ENCODE data around the gene POGZ.
A peak's percentile ranks its signal among the peaks of the same experiment; 100 is the strongest.

Gene POGZ, protein sequence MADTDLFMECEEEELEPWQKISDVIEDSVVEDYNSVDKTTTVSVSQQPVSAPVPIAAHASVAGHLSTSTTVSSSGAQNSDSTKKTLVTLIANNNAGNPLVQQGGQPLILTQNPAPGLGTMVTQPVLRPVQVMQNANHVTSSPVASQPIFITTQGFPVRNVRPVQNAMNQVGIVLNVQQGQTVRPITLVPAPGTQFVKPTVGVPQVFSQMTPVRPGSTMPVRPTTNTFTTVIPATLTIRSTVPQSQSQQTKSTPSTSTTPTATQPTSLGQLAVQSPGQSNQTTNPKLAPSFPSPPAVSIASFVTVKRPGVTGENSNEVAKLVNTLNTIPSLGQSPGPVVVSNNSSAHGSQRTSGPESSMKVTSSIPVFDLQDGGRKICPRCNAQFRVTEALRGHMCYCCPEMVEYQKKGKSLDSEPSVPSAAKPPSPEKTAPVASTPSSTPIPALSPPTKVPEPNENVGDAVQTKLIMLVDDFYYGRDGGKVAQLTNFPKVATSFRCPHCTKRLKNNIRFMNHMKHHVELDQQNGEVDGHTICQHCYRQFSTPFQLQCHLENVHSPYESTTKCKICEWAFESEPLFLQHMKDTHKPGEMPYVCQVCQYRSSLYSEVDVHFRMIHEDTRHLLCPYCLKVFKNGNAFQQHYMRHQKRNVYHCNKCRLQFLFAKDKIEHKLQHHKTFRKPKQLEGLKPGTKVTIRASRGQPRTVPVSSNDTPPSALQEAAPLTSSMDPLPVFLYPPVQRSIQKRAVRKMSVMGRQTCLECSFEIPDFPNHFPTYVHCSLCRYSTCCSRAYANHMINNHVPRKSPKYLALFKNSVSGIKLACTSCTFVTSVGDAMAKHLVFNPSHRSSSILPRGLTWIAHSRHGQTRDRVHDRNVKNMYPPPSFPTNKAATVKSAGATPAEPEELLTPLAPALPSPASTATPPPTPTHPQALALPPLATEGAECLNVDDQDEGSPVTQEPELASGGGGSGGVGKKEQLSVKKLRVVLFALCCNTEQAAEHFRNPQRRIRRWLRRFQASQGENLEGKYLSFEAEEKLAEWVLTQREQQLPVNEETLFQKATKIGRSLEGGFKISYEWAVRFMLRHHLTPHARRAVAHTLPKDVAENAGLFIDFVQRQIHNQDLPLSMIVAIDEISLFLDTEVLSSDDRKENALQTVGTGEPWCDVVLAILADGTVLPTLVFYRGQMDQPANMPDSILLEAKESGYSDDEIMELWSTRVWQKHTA (N-terminal part only)
- 46.1 to 56.0 reads per million in 2 donors for total RNA-seq

DNA sequence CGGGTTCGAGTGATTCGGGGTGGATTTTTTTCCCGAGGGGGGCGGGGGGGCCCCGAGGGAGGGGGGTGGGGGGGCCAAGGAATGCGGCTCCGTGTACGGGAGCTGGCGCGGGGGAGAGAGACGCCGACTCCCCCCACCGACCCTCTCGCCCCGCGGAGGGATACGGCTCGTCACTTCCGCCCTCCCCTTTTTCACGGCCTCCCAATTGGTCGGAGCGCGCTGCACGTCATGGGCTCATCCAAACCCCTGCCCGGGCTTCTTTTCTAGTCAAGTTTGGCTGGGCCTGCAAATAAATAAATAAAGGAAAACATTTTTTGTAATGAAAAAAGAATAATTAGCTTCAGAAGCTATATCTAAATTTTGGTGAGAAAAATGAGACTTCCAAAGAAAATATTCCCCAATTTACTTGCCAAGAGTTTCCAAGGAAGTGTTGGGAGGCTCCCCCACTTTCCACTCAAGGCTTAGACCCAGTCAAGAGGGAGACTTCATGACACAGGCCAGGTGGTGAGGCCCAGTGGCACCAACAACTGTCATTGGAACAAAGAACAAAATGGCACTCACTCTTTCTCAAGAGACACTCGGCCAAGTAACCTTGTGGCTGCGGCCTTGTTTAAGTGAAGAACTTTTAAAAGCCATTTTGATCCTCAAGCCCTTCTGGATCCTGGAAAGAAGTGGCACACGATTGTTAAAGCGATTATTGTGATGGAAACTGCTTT, at the start of gene POGZ:
TSS of gene POGZ (minus strand) at position 164 of the 716 bp plus-strand sequence. CDS start 17,290 bp downstream, outside the sequence.
- peak; percentile 74 for DNase-seq

DNA sequence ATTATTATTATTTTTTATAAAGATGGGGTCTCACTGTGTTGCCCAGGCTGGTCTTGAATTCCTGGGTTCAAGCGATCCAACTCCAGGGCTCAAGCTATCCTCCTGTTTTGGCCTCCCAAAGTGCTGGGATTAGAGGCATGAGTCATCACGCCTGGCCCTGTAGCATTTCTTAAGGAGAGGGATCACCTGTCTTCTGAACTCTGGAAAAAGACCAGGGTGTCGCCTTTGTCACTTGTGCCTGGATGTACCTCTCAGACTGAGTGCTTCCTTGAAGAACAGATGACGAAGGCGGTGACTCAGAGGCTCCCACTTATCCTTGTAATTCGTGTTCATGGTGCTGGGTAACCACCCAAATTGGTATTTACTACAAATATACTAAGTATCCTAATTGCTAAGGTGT, 49.5 kb upstream of the POGZ start:
- DNase-seq: no peak

- DNase-seq: no peak
Measured at GRCh38 chr1:151504759-151505158, 45.5 kb upstream of the POGZ start.

- no peak for DNase-seq
Measured at GRCh38 chr1:151504252-151504651, 45.0 kb upstream of the POGZ start.

- DNase-seq: no peak
Measured at GRCh38 chr1:151502859-151503780, 43.8 kb upstream of the POGZ start.

- no peak for DNase-seq
Measured at GRCh38 chr1:151502035-151502700, 42.9 kb upstream of the POGZ start.

- no peak for DNase-seq
Measured at GRCh38 chr1:151501474-151501873, 42.2 kb upstream of the POGZ start.

DNA sequence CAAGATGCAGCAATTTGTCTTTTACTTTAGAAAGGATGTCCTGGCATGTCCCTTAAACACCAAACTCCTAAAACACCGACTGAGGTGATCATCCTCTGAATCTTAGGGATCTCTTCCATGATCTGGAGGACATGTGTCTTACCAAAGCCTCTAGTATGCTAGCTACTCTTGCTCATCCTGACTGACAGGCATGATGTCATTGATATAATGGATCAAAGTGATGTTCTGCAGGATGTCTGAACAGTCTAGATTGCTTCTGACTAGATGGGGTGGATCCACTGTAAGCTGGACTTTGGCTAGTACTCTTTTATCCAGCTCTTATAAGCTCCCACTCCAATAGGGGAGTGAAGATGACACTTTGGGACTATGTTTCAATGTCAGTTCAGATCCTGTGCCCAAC, 40.6 kb upstream of the POGZ start:
- DNase-seq: no peak

DNA sequence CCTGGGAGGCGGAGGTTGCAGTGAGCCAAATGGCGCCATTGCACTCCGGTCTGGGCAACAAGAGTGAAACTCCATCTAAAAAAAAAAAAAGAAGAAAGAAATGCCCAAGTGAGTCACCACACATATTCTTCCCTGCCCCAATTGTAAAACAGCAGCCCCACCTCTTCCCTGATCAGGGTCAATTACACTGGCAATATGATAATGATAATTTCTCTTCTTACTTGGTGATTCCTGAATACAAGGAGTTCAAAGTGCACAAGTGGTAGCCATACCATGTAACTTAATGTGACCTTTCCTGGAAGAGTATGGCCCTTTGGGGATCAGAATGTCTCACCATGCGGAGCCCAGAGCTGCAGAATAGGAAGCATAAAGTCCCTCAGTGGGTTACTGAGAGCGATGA, 40.1 kb upstream of the POGZ start:
- no peak for DNase-seq

DNA sequence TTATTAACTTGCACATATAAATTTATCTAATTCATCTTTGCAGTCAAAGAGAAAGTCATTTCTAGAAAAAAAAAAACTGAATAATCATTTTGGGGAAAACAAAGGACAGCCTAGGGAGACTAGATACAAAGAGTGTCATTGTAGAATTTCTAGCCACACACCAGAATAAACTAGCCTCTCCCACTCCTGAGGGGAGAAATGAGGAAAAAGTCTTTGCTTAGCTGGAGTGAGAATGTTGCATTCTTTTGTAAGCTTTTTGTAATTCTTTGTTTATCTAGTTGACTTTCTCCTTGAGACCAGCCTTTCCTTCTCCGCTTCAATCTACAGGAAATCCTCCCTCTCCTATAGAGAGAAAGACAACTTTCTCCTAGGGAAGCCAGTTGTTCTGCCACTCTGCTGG, 36.0 kb upstream of the POGZ start:
- no peak for DNase-seq

GRCh38 chr1:151494741-151495281, 35.5 kb upstream of the POGZ start:
- DNase-seq: no peak

DNA sequence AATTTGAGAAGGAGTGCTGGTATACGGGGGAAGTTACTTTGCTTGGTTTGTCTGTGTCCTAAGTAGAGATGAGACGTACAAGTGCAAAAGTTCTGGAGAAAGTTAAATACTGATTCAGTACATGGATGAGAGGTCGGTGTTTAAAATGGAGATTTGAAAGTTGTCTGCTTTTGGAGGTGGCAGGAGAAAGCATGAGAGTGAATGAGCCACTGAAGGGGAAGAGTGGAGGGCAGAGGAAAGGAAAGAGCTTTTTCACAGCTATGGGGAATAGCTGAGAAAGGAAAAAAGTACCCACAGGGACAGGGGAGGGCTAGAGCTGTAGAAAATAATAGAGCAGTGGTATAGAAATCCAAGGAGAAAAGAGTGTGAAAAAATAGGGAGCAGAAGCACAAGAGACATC, 33.7 kb upstream of the POGZ start:
- DNase-seq: no peak

GRCh38 chr1:151492120-151492519, 32.8 kb upstream of the POGZ start:
- DNase-seq: no peak

- no peak for DNase-seq
Measured at GRCh38 chr1:151491641-151492040, 32.3 kb upstream of the POGZ start.

DNA sequence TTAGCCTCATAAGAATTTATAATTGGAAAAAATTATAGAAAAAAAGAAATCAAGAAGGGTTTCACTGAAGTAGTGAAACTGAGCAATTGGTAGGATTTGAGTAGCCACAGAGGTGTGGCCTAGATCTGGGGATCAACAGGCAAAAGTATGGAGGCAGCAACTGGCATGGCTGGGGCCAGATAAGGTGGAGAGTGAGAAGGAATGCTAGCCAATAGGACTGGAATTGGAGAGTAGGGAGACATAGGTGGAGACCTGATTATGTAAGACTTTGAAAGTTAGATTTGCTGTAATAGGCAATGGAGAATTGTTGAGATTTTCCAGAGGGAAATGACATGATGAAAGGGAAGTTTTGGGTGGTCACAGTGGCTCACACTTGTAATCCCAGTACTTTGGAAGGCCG, 27.3 kb upstream of the POGZ start:
- no peak for DNase-seq

DNA sequence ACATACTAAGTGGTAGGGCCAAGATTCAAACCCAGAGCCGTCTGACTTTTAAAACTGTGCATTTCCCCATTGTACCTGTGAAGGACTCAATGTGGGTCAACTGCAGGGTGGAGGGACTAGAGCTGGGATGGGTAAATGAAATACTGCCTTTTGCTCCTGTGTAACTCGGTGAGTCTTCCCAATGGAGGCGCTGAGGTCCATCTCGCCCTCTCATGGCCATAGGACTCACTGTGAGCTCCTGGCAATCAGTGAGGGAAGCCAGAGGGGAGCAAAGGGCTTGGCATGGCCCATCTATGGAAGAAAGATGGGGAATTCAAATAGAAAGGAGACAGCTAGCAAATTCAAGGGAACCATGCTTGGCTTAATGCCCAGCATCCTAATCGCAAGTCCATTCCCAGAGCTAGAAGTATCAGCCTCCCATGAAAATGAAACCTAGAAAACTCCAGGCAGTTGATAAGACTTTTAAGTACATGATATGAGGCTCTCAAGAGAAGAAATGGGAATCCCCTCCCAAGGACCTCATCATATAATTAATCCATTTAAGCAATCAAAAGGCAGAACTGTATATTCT, 26.5 kb upstream of the POGZ start:
- DNase-seq: no peak

DNA sequence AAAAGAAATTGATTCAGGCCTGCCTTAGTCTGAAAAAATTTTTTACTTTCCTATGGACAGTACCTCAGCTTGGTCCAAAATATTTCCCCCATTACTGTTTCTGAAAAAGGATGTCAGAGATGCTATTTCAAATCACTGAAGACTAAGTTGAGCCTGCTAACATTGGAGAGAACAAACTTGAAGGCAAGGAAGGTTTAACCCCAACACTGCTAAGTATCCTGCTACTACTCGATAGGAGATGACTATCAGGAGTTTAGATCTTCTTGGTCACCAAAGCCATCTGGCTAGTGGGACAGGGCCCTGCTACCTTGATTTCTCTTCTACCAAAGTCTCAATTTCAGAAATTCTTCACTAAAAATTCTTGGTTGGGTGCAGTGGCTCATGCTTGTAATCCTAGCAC, 22.7 kb upstream of the POGZ start:
- no peak for DNase-seq

- DNase-seq: no peak
Measured at GRCh38 chr1:151479462-151479861, 20.2 kb upstream of the POGZ start.

DNA sequence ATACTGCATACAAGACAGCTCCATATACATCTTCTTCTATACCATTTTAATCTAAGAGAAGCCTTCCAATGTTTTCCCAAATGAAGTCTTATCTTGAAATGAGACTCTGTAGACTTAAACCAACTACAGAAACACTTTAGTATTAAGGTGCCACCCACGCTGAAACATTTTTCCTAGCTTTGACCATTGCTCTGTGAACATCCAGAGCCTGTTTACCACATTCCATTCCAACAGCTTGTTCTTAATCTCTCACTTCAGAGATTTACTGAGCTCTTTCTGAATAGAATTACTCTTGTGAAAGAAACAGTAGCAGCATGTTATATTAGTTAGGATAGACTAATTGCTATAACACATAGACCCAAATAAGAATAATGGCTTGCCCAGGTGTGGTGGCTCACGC, 19.6 kb upstream of the POGZ start:
- DNase-seq: no peak

Measured in activated gamma-delta T cell (primary cell).